A549 treated with DMSO at 1 μM for 4 hours (cell line): ENCODE measurements around the gene NUMB. TPM values are rescaled to one million over a fixed set of nuclear protein-coding genes. Genes with fewer than 3 reads are reported as not detected.

ENCODE experiments used
- total RNA-seq: library from RNA; stranded (reverse); fragments of 200-300 nt; extraction: Qiagen RNA extraction; gene quantifications from 5 replicates; pipeline ENCODE4 v1.2.3, GENCODE V29; 2022; ENCODE audit warnings: low read depth

Gene NUMB
- 32.9 to 46.5 TPM (median 42.0 TPM) in 5 replicates for total RNA-seq

GRCh38 chr14:73458183-73458976 is at the start of gene NUMB:
NUMB (minus strand) TSS chr14:73458546; CDS start chr14:73355751, 102,795 bp downstream.

DNA sequence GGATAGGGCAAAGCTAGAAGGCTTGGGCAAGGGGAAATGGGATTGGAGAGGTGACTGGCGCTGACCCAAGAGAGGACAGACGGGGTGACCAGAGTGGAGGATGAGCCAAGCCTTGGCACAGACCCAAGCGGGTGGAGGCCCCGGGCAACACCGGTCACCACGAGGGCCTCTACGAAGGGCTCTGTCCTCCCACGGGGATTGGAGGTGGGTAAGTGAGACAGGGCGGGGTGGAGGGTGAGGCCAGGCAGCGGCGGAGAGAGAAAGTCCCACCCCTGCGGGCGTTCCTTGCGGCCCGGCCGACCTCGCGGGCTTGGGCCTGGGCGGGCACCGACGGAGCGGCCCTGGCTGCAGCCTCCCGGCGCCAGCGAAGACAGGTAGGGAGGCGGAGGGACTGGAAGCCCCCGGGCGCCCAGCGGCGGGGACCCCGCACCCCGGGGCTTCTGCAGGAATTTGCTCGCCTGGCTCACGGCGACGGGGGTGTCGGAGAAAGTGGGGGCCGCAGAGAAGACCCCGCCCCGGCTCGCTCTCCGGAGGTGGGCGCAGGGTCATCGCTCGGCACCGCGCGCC is 221.0 kb downstream of the NUMB start, which contains the start of gene PAPLN:
PAPLN (plus strand) TSS at position 288 of the 567 bp plus-strand sequence. CDS start 2,273 bp downstream, outside the sequence.

Other genes with a start within 250 kb of the NUMB start
- 6.5 to 10.9 TPM (median 9.9 TPM) in 5 replicates for gene PAPLN, start 221.0 kb downstream of the NUMB start, total RNA-seq
- gene RIOX1, start 32.4 kb upstream of the NUMB start, total RNA-seq: 24.0 to 27.8 TPM (median 27.1 TPM) in 5 replicates
- gene ACOT1, start 78.6 kb upstream of the NUMB start, total RNA-seq: 6.4 to 7.7 TPM (median 7.1 TPM) in 5 replicates
- gene HEATR4, start 100.4 kb upstream of the NUMB start, total RNA-seq: not detected in 5 replicates
- gene ACOT2, start 110.7 kb upstream of the NUMB start, total RNA-seq: 44.8 to 49.9 TPM (median 47.6 TPM) in 5 replicates
- gene ACOT4, start 133.3 kb upstream of the NUMB start, total RNA-seq: 1.4 to 2.2 TPM (median 2.1 TPM) in 5 replicates
- gene ACOT6, start 154.0 kb upstream of the NUMB start, total RNA-seq: not detected in 5 replicates
- gene DNAL1, start 186.4 kb upstream of the NUMB start, total RNA-seq: 9.2 to 14.5 TPM (median 12.1 TPM) in 5 replicates